ENCODE results near the gene TSFM. TPM values are rescaled to one million over a fixed set of nuclear protein-coding genes. Genes with fewer than 3 reads are reported as not detected.

Gene TSFM
- total and polyA plus RNA-seq, 2 of the 13 experiments (the other 11 are each of a cell fraction or from before 2014, with no cell fraction given) = 29.8 to 68.3 TPM

GRCh38 chr12:57781801-57782200 lies 786 bp upstream of the TSFM start:
- FAIRE-seq (no peak), ATAC-seq (no peak), DNase-seq (ENCODE audit: low spot score) (no peak)
- intact Hi-C loops (cut with micrococcal nuclease; ENCODE audit: unreplicated experiment) (loop anchor here (1.0 kb wide), 2 partner anchors 10 to 124 kb away; partner anchors contain the start of genes EEF1AKMT3 and METTL1), in situ Hi-C loops (cut with HindIII; ENCODE audit: extremely low pct_ligation_motif_present, low pct_unique_long_range_greater_than_20kb) (no loop called here)
- no TSS peak for BruUV-seq (replicated peaks)
- H3K9ac ChIP-seq (ENCODE audit: insufficient read depth, low read depth, low read length) = no peak overlapping the region
- H3K4me1 ChIP-seq (ENCODE audit: insufficient read depth, low read length) = peaks cover 17% of the 10 kb centered on the region
- peaks cover 16% of the 10 kb centered on the region for H3K79me2 ChIP-seq (ENCODE audit: insufficient read depth, low read length)
- H3K27ac ChIP-seq (ENCODE audit: extremely low read length, insufficient read depth, low read length) = no peak overlapping the region
- H3K4me2 ChIP-seq (ENCODE audit: low read depth, low read length) = no peak overlapping the region
- CTCF ChIA-PET (ENCODE audit: low intra/inter-chr PET ratio, low total read pairs) = interaction anchor here (1.8 kb wide), 1 partner anchor 123 kb away, joined by 13 read pairs; no protein-coding TSS in a partner anchor
- H3K27me3 ChIP-seq (ENCODE audit: control insufficient read depth in 1 of 2, insufficient read depth in 2 of 2, low read length in 2 of 2) = no peaks in the 10 kb centered on the region; a peak in 1 of 5 replicates
- no peak overlapping the region for H2AFZ ChIP-seq (ENCODE audit: low read length)
- no peaks in the 10 kb centered on the region for H4K20me1 ChIP-seq (ENCODE audit: insufficient read depth, low read length)
- 0 out of 2 replicates have a peak, but pooled peaks have one; percentile 4 for TF ChIP-seq ZNF44 (CRISPR knock-in tag; IDR thresholded peaks at IDR 0.05)
- no peak for TF ChIP-seq GMEB2 (CRISPR knock-in tag; IDR thresholded peaks at IDR 0.05; ENCODE audit: low read depth)
- 89% methylated on average over 2 of the region's 2 CpGs for WGBS (ENCODE audit: low lambda C conversion rate)
- peaks cover 6 to 24% of the 10 kb centered on the region in 2 experiments for H3K36me3 ChIP-seq (replicated peaks in 1 of 2; ENCODE audit: control insufficient read depth in 1 of 2, insufficient read depth in 2 of 2, low read length in 2 of 2)
- POLR2A ChIA-PET = interaction anchor here (0.9 kb wide), 1 partner anchor 10 kb away, joined by 3 read pairs; the partner anchor contains the start of genes EEF1AKMT3 and METTL1
- no peaks in the 10 kb centered on the region for H3K9me3 ChIP-seq (ENCODE audit: low read length)
- H3K4me3 ChIP-seq (replicated peaks in 1 of 3; ENCODE audit: insufficient read depth in 1 of 3, low read depth in 2 of 3, low read length in 3 of 3) = no peak overlapping the region

- in situ Hi-C loops (cut with HindIII; ENCODE audit: extremely low pct_ligation_motif_present, low pct_unique_long_range_greater_than_20kb) (no loop called here), intact Hi-C loops (cut with micrococcal nuclease; ENCODE audit: unreplicated experiment) (loop anchor here (1.0 kb wide), 1 partner anchor 10 kb away; the partner anchor contains the start of genes EEF1AKMT3 and METTL1)
- ATAC-seq = peak; percentile 37
- ChIA-PET POLR2A (interaction anchor here (1.7 kb wide), 1 partner anchor 10 kb away, joined by 15 read pairs; the partner anchor contains the start of genes EEF1AKMT3 and METTL1), CTCF (ENCODE audit: low intra/inter-chr PET ratio, low total read pairs) (interaction anchor here (1.8 kb wide), 1 partner anchor 123 kb away, joined by 13 read pairs; no protein-coding TSS in a partner anchor)
- Histone ChIP-seq H3K36me3 (replicated peaks in 1 of 2; ENCODE audit: control insufficient read depth in 1 of 2, insufficient read depth in 2 of 2, low read length in 2 of 2) (peaks cover 7 to 29% of the 10 kb centered on the region in 2 experiments), H3K27ac (ENCODE audit: extremely low read length, insufficient read depth, low read length) (no peak overlapping the region), H2AFZ (ENCODE audit: low read length) (no peak overlapping the region), H3K4me2 (ENCODE audit: low read depth, low read length) (peak overlapping the region; percentile 78), H3K4me3 (replicated peaks in 1 of 3; ENCODE audit: insufficient read depth in 1 of 3, low read depth in 2 of 3, low read length in 3 of 3) (peak overlapping the region in 2 of 3 experiments; percentile 95 to 99; a peak in 2 of 6 replicates), H4K20me1 (ENCODE audit: insufficient read depth, low read length) (no peaks in the 10 kb centered on the region), H3K4me1 (ENCODE audit: insufficient read depth, low read length) (peaks cover 17% of the 10 kb centered on the region), H3K9me3 (ENCODE audit: low read length) (no peaks in the 10 kb centered on the region), H3K79me2 (ENCODE audit: insufficient read depth, low read length) (peaks cover 16% of the 10 kb centered on the region), H3K27me3 (ENCODE audit: control insufficient read depth in 1 of 2, insufficient read depth in 2 of 2, low read length in 2 of 2) (no peaks in the 10 kb centered on the region; a peak in 1 of 5 replicates), H3K9ac (ENCODE audit: insufficient read depth, low read depth, low read length) (0 out of 2 replicates have a peak overlapping the region, but pooled peaks have one; percentile 87)
- WGBS (ENCODE audit: low lambda C conversion rate) = 15% methylated on average over 4 of the region's 4 CpGs
- no TSS peak for BruUV-seq (replicated peaks)
- no peak for FAIRE-seq
- DNase-seq (ENCODE audit: low spot score) = no peak
- TF ChIP-seq ZFP1 (CRISPR knock-in tag; IDR thresholded peaks at IDR 0.05) (no peak), STAT5B (CRISPR knock-in tag; IDR thresholded peaks at IDR 0.05) (no peak), KLF13 (CRISPR knock-in tag; IDR thresholded peaks at IDR 0.05) (no peak), ZNF556 (CRISPR knock-in tag; IDR thresholded peaks at IDR 0.05; ENCODE audit: borderline replicate concordance) (no peak), ZBTB34 (CRISPR knock-in tag; IDR thresholded peaks at IDR 0.05) (no peak), SNAPC4 (CRISPR knock-in tag; IDR thresholded peaks at IDR 0.05) (no peak), ZNF230 (CRISPR knock-in tag; IDR thresholded peaks at IDR 0.05) (no peak)
These were observed 362 bp upstream of the TSFM start for GRCh38 chr12:57782243-57782607.
